GM12872 (cell line): ENCODE measurements around the gene PACS1.
A peak's percentile ranks its signal among the peaks of the same experiment; 100 is the strongest.

Source experiments
- TF ChIP-seq, protein P1 (sequence below): IDR thresholded peaks from 3 replicates; pipeline ENCODE4 v1.5.1; 2011; ENCODE audit warnings: low read depth, mild to moderate bottlenecking, low read length, moderate library complexity; ENCODE audit not compliant: insufficient read depth

Gene PACS1

DNA sequence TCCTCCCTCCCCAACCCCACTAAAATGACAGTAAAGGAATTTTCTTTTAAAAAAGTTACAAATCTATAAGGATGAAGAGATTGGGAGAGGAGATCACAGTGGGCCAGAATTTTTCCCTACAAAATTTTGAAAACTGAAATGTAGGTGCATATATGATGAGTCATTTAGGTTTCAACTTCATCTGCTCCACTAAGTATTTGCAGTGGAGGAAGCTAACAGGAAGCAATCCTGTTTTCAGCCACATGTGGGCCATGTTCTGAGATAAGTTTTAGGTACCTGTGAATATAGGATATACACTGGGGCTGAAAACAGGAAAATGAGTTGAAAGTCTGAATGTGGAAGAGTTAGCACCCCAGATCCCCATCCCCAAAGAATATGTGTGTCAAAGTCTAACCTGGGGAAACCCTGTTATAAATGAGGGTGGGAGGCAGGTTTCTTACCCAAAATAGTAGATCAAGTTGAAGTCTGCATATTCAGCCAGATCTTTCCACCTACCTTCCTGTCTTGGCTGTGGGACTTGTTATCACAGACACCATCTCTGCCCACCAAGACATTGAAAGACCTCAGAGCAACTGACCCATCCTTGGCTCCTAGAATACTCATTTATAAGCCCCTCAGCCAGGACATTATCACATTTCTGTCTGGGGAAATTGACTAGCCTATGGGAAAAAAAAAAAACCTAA, 87.3 kb downstream of the PACS1 start:
- TF ChIP-seq, protein P1, sequence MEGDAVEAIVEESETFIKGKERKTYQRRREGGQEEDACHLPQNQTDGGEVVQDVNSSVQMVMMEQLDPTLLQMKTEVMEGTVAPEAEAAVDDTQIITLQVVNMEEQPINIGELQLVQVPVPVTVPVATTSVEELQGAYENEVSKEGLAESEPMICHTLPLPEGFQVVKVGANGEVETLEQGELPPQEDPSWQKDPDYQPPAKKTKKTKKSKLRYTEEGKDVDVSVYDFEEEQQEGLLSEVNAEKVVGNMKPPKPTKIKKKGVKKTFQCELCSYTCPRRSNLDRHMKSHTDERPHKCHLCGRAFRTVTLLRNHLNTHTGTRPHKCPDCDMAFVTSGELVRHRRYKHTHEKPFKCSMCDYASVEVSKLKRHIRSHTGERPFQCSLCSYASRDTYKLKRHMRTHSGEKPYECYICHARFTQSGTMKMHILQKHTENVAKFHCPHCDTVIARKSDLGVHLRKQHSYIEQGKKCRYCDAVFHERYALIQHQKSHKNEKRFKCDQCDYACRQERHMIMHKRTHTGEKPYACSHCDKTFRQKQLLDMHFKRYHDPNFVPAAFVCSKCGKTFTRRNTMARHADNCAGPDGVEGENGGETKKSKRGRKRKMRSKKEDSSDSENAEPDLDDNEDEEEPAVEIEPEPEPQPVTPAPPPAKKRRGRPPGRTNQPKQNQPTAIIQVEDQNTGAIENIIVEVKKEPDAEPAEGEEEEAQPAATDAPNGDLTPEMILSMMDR, result 0 out of 3 replicates have a peak, but pooled peaks have one; percentile 15

DNA sequence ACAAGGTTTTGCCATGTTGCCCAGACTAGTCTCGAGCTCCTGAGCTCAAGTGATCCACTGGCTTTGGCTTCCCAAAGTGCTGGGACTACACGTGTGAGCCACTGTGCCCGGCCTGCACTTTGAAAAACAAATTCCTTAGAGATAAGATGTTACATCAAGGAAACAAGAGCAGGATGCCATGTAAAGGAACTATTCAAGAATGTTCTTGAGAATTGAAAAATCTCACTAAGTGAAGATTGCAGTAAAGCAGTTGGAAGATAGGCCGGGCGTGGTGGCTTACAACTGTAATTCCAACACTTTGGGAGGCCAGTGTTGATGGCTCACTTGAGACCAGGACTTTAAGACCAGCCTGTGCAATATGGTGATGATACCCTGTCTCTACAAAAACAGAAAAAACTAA, 88.1 kb downstream of the PACS1 start:
- TF ChIP-seq, protein P1, result no peak

DNA sequence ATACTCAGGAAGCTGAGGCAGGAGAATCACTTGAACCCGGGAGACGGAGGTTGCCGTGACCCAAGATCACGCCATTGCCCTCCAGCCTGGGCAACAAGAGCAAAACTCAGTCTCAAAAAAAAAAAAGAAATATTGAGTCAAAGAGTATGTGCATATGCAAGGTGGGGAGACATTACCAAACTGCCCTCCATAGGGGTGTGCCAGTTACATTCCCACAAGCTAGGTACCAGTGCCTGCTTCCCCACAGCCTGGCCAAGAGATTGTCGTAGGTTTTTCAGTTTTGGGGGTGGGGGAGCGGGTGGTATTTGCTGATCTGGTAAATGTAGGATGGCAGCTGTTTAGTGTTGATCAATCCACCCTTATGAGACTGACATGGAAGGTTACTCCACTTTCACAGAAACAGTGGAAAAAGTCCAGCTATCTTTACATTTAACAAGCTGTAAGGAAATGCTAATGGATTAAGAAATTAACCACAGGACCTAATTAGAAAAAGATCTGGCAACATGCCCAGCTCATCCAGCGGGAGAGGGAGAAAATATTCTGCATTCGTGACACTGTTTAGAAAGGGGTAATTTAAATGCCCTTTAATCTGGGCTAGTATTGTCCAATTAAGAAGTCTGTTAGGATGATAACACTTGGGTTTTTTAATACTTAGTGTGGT, 89.4 kb downstream of the PACS1 start:
- TF ChIP-seq, protein P1, result no peak

DNA sequence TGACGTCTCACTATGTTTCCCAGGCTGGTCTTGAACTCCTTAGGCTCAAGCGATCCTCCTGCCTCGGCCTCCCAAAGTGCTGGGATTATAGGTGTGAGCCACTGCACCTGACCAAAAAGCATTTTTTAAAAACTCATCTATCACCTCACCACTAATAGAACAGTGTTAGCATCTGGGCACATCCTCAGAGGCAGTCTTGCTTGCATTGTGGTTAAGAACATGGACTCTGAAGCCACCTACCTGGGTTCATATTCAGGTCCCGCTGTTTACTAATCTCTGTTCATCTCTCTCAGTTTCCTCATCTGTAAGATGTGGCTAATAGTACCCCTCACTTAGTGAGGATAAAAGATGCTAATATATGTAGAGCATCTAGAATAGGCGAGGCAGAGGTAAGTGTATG, 90.6 kb downstream of the PACS1 start:
- TF ChIP-seq, protein P1, result no peak

DNA sequence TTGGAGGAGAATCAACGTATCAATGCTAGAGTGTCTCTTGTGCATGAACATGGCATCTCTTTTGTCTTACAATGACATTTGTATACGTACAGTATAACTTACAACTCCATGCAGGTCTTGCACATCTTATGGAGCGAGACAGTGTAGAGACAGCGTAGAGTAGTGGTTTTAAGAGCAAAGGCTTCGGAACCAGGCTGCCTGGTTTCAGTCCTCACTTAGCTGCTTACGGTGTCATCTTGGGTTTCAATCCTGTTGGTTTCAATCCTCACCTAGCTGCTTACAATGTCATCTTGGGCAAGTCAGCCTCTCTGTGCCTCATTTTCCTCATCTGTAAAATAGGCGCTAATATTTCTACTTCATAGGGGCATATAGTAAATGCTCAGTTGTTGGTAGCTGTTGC, 98.2 kb downstream of the PACS1 start:
- TF ChIP-seq, protein P1, result no peak

DNA sequence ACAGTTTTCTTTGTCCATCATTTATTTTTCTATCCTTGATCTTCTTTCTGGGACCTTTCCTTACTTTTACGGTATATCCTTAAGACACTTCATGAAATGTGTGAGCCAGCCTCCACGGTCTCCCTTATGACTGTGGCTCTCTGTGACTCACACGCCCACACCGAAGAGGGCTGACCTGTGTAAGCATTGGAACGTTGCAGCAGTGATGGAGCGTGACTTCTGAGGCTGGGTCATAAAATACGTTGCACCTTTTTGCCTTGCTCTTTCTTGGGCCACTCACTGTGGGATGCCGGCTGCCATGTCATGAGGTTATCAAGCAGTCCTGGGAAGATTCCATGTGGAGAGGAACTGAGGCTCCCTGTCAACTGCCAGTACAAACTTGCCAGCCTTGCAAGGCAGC, 102.1 kb downstream of the PACS1 start:
- TF ChIP-seq, protein P1, result no peak

DNA sequence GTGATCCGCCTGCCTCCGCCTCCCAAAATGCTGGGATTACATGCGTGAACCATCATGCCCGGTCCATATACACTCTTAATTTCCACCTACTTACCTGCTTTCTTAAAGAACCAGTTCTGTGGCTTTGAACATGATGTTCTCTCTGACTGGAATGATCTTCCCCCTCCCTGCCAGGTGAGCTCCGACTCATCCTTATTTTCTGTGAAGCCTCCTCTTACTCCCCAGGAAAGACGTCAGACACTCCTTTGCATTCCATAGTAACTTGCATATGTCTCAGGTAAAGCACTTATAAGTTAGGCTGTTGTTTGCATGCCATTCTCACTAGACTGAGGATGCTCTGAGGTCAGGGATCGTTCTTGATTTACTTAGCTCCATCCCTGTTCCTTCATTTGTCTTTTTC, 106.6 kb downstream of the PACS1 start:
- TF ChIP-seq, protein P1, result no peak
